HG03175 (cell line): ENCODE measurements around the gene ZNF460.

Experiments used
- ATAC-seq: cut with Tn5 transposase; IDR thresholded peaks from one replicate; pipeline ENCODE4 v1.9.1; 2021; ENCODE audit warnings: mild to moderate bottlenecking, moderate library complexity; ENCODE audit not compliant: unreplicated experiment

The ZNF460 gene

DNA sequence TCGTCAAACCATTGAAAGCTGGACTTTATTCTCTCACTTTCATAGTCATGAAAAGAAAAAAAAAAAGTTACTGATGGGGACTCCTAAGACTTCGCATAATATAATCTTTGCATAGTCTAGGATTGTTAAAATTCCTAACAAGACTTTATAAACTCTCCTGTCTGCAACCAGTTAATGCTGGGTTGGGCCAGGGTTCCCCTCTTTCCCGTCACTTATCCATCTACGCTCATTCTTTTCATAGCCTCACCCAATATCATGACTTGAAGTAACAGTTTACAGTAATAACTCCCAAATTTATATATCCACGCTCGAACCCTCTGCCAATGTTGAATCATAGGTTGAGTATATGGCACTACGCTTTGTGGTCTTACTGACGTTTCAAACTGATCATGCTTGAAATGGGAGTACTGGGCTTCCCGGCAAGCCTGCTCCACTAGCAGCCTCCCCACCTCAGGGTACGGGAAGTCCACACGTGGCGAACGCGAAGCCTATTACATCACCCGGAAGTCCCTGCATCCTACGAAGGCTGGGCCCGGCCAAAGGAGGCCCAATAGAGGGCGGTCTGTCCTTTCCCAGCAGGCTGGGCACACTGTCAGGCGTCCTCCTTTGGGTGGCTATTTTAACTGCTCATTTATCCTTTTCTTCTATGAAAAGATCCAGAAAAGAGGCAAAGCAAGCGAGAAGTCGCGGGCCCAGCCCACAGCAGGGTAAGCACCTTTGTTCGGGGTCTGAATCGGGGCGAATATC is 694 bp upstream of the ZNF460 start:
- peak; percentile 70 for ATAC-seq

DNA sequence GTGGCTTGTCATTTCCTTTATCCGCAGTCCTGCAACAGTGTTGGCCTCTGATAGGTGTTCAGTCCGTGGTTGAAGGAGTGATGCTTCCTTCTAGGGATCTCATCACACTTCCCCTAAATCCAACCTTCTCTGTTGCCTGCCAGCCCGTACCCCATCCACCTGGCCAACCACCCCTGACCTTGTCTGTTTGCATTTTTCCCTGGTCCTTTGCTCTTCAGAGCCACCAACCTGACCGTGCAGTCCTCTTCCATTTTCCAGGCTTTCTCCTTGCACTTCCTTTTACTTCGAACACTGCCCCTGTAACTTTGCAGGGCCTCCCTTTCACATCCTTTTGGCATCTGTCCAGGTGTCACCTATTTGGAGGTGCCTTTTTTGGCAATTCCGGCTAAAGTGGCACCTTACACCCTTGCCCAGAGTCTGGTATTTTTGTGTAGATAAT is 696 bp downstream of the ZNF460 start:
- no peak for ATAC-seq

DNA sequence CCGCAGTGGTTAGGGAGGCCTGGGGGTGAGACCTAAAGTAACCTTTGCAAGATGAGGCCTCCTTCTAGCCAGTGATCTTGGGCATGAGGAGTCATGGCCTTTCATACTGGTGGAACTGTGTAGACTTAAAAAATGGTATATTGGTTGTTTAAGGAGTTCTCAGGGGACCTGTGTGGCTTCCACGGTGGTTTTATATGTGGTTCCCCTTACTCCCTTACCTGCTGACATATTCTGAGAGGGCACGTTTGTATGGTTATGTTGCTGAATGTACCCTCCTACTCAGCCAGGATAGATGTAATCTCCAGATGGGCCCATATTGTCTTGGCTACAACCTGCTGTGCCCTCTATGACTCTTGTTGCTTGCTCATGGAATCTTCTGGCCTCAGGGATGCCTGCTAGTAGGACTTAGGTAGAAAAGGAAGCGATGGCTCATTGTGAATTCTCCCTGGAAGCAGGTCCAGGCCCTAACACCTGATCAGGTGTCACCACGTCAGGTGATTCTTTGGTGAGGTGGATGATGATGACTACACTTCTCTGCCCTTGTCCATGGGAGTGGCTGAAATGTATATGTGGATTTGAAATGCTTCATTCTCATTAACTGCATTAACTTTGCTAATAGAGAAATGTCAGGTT is 1.8 kb downstream of the ZNF460 start:
- ATAC-seq = no peak

DNA sequence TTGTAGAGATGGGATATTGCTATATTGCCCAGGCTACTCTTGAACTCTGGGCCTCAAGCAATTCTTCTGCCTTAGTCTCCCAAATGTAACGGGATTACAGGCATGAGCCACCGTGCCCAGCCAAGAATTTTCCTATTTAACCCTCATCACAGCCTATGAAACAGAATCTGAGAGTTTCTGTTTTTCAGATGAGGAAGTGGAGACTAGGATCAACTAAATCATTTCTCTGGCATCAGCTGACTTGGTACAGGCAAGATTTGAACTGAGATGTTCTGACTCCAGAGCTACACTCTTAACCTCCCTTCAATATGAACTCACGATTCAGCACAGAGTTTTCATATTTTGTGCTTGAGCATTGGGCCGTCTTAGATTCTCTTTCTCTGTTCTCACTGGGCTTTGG is 8.1 kb downstream of the ZNF460 start:
- ATAC-seq = no peak

DNA sequence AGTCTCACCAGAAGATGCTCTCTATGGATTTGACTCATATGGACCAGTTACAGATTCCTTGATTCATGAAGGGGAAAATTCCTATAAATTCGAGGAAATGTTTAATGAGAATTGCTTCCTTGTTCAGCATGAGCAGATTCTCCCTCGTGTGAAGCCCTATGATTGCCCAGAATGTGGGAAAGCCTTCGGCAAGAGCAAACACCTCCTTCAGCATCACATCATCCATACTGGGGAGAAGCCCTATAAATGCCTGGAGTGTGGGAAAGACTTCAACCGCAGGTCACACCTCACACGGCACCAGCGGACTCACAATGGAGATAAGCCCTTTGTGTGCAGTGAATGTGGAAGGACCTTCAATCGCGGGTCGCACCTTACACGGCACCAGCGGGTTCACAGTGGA is 10.7 kb downstream of the ZNF460 start:
- no peak for ATAC-seq

DNA sequence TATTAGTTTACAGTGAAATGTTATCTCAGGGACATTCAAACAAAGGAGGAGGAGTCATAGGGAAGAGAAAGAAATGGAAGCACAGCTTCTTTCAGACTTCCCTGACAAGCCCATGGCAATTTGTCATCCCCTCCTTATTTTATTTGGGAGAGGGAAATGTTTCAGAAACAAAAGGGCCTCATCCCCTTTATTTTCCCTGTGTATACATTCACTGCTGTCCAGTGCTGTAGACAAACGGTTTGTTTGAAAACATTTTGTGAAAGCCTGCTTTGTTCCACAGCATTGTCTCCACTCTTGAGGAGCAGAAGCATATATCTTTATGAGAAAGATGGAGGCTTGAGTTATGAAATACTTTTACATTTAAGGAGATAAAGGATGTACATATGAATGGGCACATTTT is 12.3 kb downstream of the ZNF460 start:
- ATAC-seq = no peak

DNA sequence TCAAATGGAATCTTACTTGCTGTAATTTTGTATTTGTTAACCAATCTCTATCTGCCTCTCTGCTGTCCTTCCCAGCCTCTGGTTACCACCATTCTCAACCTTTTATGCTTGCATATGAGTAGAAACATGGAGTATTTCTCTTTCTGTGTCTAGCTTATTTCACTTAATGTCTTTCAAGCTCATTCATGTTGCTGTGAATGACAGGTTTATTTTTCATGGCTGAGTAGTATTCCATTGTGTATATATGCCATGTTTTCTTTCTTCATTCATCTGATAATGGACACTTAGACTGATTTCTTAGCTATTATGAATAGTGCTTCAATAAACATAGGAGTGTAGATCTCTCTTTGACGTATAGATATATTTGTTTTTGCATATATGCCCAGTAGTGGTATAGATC is 13.4 kb downstream of the ZNF460 start:
- ATAC-seq = no peak

DNA sequence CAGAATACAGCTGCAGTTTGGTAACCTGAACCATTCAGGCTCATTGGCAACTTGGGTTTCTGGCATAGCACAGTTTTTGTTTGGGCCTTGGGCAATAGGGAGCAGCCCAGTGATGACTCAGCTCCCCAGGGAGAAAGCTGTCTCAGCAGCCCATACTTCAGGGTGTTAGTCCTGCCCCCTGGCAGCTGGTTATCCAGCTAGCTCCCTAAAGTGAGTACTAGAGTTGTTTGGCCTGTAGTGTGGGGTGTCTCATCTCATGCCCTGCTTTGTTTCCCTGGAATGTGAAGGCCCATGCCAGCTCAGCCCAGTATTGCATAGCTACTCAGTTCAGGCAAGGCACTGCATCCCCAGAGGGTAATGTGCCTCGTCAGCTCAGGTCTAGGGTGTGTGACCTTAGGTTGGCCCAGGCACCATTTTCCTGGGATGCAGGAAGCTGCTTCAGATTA is 21.8 kb downstream of the ZNF460 start:
- ATAC-seq = no peak

DNA sequence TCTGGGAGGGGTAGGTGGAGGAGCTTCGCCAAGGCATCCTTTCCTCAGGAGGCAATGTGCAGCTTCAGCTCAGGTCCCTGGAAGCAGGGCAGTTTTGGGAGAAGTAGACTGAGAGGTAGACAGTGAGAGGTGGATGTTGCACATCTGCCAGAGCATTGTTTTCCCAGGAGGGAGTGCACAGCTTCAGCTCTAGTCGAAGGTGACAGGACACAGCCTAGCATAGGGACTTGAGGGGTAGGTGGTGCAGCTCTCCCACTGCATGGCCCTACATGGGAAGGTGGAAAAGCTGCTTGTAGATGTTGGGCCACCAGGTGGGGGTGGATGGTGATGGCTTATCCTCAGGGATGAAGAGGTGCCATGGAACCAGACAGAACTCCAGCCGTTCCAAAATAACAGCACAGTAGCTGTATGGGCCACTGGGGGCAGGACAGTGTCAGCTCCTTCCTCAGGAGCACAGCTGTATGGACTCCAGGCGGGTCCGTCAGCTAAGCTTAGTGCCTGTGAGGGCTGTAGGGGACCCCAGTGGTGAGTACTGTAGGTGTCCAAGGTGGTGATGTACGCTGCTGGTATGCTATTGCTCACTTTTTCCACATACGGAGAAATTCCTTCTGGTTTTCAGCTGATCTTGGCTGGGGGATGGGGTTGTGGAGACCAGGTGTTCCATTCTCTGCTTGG is 22.6 kb downstream of the ZNF460 start:
- no peak for ATAC-seq

DNA sequence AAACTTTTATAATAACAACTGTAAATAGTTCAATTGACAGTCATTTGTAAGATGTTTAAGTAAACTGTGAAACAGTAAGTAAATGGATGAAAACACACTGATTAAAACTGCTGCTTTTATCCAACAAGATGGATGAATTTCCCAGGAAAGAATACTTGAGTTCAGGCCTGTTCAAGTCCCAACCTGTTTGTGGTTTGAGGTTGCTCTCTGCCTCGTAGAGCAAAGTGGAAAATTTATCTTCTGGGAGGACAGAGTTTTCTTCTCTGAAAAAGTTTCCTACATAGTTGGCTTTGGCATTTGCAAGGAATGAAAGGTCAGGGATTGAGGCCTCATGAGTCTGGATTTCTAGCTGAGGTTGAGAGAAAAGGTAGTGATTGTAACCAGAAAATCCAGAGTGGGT is 24.8 kb downstream of the ZNF460 start:
- ATAC-seq = no peak

DNA sequence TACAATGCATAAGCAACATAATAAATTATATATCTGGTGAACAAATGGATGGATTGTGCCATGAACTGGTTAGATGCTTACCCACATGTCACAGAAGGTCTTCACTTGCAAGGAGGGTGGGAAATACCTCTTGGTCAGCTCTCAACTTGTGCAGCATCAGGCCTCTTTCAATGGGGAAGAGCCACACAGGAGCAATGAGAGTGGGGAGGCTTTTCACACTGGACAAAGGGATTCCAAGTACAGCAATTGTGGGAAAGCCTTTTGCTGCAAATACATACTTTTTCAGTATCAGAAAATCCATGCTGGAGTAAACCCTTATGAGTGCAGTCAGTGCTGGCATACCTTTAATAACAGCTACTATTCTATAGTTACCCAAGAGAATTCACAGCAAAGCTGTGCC is 28.2 kb downstream of the ZNF460 start:
- ATAC-seq = no peak

DNA sequence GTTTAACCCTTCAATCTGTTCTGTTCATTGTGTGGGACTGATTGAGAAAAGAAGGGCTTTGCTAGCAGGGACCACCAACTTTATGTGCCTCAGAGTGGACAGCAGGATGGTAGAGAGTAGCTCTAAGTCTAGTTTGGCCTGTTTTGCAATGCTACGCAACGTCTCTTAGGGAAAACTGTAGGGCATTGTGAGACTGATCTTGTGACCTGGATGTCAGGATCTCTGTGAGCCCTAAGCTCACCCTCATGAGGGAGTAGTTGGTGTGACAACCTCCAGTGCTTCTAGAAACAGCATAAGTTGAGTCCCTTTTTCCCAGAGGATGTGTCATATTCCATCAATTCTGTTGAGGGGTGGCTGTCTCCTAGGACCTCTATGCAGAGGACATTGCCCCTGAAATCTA is 30.5 kb downstream of the ZNF460 start:
- ATAC-seq = no peak

DNA sequence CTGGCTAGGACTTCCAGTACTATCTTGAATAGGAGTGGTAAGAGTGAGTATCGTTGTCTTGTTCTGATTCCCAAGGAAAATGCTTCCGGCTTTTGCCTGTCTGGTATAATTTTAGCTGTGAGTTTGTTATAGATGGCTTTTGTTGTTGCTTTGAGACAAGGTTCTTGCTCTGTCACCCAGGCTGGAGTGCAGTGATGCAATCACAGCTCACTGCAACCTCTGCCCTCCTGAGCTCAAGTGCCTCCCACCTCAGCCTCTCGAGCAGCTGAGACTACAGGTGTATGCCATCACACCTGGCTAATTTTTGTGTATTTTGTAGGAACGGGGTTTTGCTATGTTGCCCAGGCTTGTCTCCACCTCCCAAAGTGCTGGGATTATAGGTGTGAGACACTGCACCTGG is 33.9 kb downstream of the ZNF460 start:
- no peak for ATAC-seq

DNA sequence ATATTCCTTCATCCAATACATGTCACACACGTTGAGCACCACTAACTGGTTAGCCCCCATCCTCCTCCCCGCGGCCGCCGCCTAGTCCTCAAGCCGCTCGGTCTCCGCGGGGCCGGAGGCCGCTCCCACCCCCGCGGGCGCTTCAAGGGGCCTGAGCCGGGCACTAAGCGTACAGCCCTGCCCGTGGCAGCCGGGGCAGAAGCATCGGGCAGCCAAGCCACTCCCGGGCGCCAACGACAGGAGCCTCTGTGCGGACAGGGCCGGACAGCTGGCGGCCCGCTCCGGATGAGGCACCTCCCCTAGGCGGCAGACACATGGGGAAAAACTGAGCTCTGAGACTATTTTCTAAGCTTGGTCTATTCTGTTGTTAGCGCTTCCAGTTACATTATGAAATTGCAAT is 37.2 kb downstream of the ZNF460 start:
- ATAC-seq = no peak

DNA sequence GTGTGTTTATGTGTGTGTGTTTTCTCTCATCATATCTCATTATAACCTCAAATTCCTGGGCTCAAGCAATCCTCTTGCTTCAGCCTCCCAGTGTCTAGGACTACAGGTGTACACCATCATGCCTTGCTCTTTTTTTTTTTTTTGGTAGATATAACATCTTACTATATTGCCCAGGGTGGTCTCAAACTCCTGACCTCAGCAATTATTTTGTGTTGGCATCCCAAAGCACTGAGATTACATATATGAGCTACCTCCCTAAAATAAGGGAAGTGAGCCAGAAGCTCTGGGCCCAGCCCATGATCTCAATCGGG is 39.5 kb downstream of the ZNF460 start:
- ATAC-seq = no peak

DNA sequence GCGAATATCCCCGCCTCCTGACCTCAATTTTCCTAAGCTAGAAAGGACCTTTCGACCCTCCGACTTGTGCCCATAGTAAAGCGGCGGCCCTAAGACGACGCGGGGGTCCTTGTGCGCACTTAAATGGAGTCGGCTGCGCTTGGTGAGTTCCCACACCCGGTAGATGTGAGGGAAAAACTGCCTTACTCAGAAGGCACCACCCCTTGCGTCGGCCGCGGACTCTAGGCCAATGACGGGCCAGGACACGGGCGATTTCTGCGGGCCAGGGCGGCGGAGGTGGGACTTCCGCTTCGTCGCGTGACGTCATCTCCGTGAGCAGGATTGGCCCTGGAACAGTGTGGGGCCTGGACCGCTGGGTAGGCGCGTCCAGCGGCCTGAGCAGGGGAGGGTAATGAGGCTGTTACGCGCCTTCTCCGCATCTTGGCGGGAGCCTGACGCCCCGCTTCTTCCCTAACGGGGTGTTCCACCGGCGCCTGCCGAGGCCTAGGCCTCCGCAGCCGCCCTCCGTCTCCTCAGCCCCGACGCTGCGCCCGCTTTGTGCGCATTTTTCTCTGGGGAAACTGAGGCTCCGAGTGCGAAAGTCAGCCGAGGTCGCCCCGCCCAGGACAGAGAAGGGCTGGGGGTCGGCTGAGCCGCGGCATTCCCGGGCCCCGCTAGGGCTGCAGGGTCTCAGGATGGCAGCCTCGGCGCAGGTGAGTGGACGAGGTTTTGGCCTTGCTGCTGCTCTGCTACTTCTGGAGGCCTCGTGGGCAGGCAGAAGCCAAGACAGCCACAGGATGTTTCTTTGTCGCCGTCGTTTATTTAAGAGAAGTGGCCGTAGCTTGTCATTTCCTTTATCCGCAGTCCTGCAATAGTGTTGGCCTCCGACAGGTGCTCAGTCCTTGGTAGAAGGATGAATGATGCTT is 40.1 kb downstream of the ZNF460 start, which contains the start of gene ZNF543:
Gene ZNF543, plus strand, starts transcription at position 293 of the 905 bp plus-strand sequence. Its CDS starts 382 bp downstream, at position 675.
- ATAC-seq = peak; percentile 99

DNA sequence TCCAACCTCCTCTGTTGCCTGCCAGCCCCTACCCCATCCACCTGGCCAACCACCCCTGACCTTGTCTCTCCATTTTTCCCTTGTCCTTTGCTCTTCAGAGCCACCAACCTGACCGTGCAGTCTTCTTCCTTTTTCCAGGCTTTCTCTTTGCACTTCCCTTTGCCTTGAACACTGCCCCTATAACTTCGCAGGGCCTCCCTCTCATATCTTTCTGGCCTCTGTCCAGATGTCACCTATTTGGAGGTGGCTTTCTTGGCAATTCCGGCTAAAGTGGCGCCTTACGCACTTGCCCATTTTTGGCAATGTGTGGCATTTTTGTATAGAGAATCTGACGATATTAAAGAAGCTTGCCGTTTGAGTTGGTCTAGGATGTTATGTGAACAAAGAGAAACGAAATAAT is 40.8 kb downstream of the ZNF460 start:
- no peak for ATAC-seq

DNA sequence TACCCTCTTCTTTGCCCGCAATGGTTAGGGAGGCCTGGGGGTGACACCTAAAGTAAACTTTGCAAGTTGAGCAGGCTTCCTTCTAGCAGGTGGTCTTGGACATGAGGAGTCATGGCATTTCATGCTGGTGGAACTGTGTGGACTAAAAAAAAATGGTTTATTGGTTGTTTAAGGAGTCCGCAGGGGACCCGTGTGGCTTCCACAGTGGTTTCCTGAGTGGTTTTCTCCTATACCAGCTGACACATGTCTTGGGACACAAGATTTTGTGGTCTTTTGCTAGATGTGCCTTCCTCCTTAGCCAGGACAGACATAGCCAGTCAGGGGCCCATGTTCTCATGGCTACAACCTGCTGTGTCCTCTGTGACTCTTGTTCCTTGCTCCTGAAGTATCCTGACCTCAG is 41.5 kb downstream of the ZNF460 start:
- ATAC-seq = no peak

DNA sequence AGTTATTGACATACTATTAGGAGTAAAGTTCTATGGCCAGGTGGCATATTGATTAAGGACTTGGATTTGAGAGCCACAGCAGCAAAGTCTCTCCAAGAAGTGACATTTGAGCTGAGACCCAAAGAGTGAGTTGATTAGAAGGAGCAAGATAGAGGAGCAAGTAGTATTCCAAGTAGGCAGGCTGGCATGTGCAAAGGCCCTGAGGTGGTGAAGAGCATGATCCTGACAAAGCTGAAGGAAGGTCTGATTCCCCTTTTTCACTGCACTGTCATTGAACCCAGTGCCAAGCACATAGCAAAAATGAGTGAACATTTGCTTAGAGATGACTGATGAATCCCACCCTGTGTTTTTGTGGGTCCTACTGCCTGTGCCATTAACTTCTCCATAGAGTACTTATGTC is 44.7 kb downstream of the ZNF460 start:
- ATAC-seq = no peak

DNA sequence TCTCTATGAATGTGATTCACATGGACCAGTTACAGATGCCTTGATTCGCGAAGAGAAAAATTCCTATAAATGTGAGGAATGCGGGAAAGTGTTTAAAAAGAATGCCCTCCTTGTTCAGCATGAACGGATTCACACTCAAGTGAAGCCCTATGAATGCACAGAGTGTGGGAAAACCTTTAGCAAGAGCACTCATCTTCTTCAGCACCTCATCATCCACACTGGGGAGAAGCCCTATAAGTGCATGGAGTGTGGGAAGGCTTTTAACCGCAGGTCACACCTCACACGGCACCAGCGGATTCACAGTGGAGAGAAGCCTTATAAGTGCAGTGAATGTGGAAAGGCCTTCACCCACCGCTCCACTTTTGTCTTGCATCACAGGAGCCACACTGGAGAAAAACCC is 47.7 kb downstream of the ZNF460 start:
- no peak for ATAC-seq

DNA sequence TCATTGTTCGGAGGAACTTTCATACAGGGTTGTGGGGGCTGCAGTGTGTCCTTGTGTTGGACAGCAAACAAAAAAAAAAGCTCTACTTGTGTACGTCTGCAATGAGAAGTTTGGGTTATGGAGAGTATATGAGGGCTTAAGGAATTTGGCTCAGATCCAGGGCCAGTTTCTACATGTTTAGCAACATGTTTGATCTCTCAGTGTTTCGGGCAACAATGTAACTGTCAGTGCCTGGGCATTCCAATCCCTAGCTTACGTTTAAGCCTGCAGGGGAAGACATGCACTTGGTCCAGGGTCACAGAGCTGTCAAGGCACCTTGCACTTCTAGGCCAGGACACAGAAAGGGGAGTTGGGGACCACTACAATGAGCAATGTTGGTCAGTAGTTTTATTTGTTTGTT is 53.9 kb downstream of the ZNF460 start:
- no peak for ATAC-seq
